SH-SY5Y (cell line): Measurements from ENCODE around the gene RAMACL.

Experiments used
- GATA2 ChIP-seq: IDR thresholded peaks from 2 replicates; pipeline ENCODE4 v1.6.1; 2011; ENCODE audit warnings: mild to moderate bottlenecking, low read depth, low read length
- GATA3 ChIP-seq: IDR thresholded peaks from 2 replicates; pipeline ENCODE4 v1.6.1; 2011; ENCODE audit warnings: low read depth, mild to moderate bottlenecking, low read length, moderate library complexity

DNA sequence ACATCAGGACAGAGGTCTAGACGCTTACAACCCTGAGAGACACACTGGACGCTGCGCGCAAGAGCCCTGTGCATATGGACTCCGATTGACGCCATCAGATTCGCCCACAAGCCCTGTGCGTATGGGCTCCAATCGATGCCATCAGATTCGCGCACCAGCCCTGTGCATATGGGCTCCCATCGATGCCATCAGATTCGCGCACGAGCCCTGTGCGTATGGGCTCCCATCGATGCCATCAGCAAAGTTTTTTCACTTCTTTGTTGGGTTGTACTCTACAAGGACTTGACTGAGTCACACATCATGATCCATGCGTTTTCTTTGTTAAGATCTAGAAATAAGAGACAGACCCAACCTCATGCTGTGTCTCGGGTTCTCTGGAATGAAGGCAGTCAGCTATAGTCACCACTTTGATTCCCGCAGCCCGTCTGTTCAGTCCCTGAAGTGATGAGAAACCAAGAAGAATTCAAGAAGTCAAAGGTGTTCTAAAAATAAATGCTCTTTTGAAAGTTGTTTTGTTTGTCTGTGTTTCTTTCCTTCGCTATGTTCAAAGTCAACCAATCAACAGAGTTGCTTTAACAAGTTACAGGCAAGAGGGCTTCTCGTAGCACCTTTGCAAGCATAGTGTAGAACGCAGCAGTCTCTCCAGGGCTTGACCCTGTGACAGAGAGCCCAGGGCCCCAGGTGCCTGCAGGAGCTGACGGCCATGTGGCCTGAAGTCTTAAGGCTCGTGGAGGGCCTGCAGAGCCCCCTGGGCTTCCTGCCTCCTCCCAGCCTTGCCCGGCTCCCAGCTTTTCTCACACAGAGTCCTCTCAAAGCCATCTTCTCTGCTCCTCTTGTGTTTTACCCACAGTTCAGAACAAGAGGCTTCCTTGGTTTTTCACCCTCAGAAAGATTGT is 32.6 kb upstream of the RAMACL start:
- TF ChIP-seq GATA3 (no peak), GATA2 (no peak)
